Body of pancreas (tissue), 4 donors: Measurements from ENCODE around the gene TFAP2D. TPM values are rescaled to one million over a fixed set of nuclear protein-coding genes. Genes with fewer than 3 reads are reported as not detected.

Experiments
- ATAC-seq: fragments of 150-250 bp; one replicate; pipeline ENCODE4 v1.9.1; 2016
- DNase-seq, 4 donors: peaks; one replicate each; pipeline ENCODE4 v3.0.0-alpha.2; 2019
- H3K27ac ChIP-seq, 4 donors: fragments of 200-600 bp; sonication (generic); 1 replicate in 3 of 4; 2 replicates in 1 of 4; pipeline versions ENCODE4 v1.5.1 to v1.6.1; 2016 to 2019; ENCODE audit warnings: mild to moderate bottlenecking in 1 of 4, mixed read lengths in 1 of 4, moderate library complexity in 1 of 4
- H3K27me3 ChIP-seq, 2 donors: fragments of 200-600 bp; sonication (generic); one replicate each; pipeline ENCODE4 v1.6.0; 2016; ENCODE audit warnings: mild to moderate bottlenecking in 1 of 2
- H3K36me3 ChIP-seq, 2 donors: fragments of 200-600 bp; sonication (generic); replicated peaks in 1 of 2; 2 replicates each; pipeline ENCODE4 v1.5.1; 2016; ENCODE audit warnings: low read depth in 2 of 2; ENCODE audit not compliant: insufficient read depth in 1 of 2
- H3K4me1 ChIP-seq: fragments of 200-600 bp; sonication (generic); one replicate; pipeline ENCODE4 v1.6.0; 2016
- H3K4me3 ChIP-seq, 2 donors: fragments of 200-600 bp; sonication (generic); 1 replicate in 1 of 2; 2 replicates in 1 of 2; pipeline ENCODE4 v1.5.1; 2016 to 2019
- H3K9me3 ChIP-seq, 3 donors: fragments of 200-600 bp; sonication (generic); 1 replicate in 2 of 3; 2 replicates in 1 of 3; pipeline ENCODE4 v1.5.1; 2016
- POLR2A ChIP-seq, 3 donors: fragments of 450-650 bp; IDR thresholded peaks; one replicate each; pipeline ENCODE4 v1.6.1; 2016; ENCODE audit warnings: antibody characterized with exemption in 3 of 3, mild to moderate bottlenecking in 2 of 3
- WGBS, 2 donors: methylation state at CpG; one replicate each; pipeline ENCODE4 v1.1.5; 2017; 5-methylcytosine and 5-hydroxymethylcytosine counted together
- intact Hi-C: fragments of 100-400 bp; cut with DNase I; formaldehyde crosslinking; loops from one replicate; pipeline ENCODE4 v1.15.1; 2023
- total RNA-seq, 2 donors: library from RNA; depleted of rRNA; stranded (reverse); fragments of >200 nt; gene quantifications; one replicate each; pipeline ENCODE4 v1.1.0, GENCODE V29; 2016
- TF ChIP-seq, protein P1 (sequence below), 7 experiments: fragments of 450-650 bp in 4 of 7; fragments of 200-600 bp in 3 of 7; sonication (generic) in 3 of 7; IDR thresholded peaks; one replicate each; pipeline ENCODE4 v1.5.1; 2016 to 2019; ENCODE audit warnings: antibody characterized with exemption in 7 of 7

TFAP2D gene
- total RNA-seq, 2 donors from 2014 or later = not detected

DNA sequence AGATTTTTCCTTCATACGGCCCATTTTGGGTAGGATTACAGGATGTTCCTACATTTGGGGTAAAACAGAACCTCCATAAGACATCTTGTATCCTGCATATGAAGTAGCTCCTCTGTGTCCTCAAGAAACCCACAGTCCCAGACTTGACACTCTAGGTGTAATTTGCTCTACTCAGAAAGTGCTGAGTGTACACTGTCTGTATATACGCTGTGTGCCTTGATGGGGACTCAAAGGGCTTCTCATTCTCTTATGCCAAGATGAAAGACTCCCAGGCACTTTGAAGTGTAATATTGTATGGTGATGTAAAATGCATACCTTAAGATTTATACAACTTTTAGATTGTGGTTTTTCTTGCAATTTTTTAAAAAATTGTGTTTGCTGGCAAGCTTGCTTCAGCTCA is 5.2 kb downstream of the TFAP2D start:
- no peak for TF ChIP-seq POLR2A (IDR thresholded peaks at IDR 0.05)
- TF ChIP-seq, protein P1, sequence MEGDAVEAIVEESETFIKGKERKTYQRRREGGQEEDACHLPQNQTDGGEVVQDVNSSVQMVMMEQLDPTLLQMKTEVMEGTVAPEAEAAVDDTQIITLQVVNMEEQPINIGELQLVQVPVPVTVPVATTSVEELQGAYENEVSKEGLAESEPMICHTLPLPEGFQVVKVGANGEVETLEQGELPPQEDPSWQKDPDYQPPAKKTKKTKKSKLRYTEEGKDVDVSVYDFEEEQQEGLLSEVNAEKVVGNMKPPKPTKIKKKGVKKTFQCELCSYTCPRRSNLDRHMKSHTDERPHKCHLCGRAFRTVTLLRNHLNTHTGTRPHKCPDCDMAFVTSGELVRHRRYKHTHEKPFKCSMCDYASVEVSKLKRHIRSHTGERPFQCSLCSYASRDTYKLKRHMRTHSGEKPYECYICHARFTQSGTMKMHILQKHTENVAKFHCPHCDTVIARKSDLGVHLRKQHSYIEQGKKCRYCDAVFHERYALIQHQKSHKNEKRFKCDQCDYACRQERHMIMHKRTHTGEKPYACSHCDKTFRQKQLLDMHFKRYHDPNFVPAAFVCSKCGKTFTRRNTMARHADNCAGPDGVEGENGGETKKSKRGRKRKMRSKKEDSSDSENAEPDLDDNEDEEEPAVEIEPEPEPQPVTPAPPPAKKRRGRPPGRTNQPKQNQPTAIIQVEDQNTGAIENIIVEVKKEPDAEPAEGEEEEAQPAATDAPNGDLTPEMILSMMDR (IDR thresholded peaks at IDR 0.05) = no peak
- Histone ChIP-seq H3K4me1 (no peaks in the 10 kb centered on the region), H3K27me3 (no peaks in the 10 kb centered on the region), H3K27ac (no peak overlapping the region), H3K36me3 (no peaks in the 10 kb centered on the region), H3K9me3 (no peaks in the 10 kb centered on the region), H3K4me3 (no peak overlapping the region)
- 14 to 26% methylated on average over 2 of the region's 2 CpGs for WGBS, 2 donors
- no peak for DNase-seq
- intact Hi-C loops = no loop called here
- ATAC-seq = no peak

DNA sequence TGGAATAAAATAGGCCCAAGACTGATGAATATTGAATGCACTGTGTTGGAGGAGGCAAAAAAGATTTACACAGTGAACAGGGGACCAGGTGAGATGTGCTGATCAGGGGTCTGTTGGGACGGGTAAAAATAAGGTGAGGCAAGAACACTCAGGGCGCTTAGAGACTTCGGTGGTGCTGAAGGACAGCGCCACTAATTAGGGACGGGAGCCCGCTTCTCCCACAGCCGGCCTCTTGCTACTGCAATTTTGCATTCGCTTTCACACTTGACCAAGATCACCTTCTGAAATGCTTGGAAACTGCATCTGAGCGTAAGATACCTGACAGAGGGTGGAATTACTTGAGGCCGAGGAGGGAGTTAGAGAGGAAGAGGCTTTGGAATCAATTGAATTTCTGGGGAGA is 7.3 kb downstream of the TFAP2D start:
- no peak overlapping the region for H3K27ac ChIP-seq
- no peaks in the 10 kb centered on the region for H3K4me1 ChIP-seq
- H3K36me3 ChIP-seq = no peaks in the 10 kb centered on the region
- TF ChIP-seq POLR2A (IDR thresholded peaks at IDR 0.05) = no peak
- TF ChIP-seq, protein P1 (IDR thresholded peaks at IDR 0.05) = no peak
- 2 to 4% methylated on average over 10 of the region's 10 CpGs for WGBS, 2 donors
- no peaks in the 10 kb centered on the region for H3K9me3 ChIP-seq
- ATAC-seq (no peak), DNase-seq (no peak)
- intact Hi-C loops = no loop called here
- H3K4me3 ChIP-seq = no peak overlapping the region
- H3K27me3 ChIP-seq = no peaks in the 10 kb centered on the region

- Histone ChIP-seq H3K9me3 (no peaks in the 10 kb centered on the region), H3K27ac (no peak overlapping the region), H3K36me3 (no peaks in the 10 kb centered on the region), H3K4me3 (no peak overlapping the region), H3K4me1 (no peaks in the 10 kb centered on the region), H3K27me3 (no peaks in the 10 kb centered on the region)
- TF ChIP-seq POLR2A (IDR thresholded peaks at IDR 0.05) = no peak
- TF ChIP-seq, protein P1 (IDR thresholded peaks at IDR 0.05) = no peak
- WGBS, 2 donors = 1 to 3% methylated on average over 19 of the region's 19 CpGs
- ATAC-seq (no peak), DNase-seq (no peak)
- intact Hi-C loops = no loop called here
Observed at GRCh38 chr6:50721978-50722377, 8.7 kb downstream of the TFAP2D start.

DNA sequence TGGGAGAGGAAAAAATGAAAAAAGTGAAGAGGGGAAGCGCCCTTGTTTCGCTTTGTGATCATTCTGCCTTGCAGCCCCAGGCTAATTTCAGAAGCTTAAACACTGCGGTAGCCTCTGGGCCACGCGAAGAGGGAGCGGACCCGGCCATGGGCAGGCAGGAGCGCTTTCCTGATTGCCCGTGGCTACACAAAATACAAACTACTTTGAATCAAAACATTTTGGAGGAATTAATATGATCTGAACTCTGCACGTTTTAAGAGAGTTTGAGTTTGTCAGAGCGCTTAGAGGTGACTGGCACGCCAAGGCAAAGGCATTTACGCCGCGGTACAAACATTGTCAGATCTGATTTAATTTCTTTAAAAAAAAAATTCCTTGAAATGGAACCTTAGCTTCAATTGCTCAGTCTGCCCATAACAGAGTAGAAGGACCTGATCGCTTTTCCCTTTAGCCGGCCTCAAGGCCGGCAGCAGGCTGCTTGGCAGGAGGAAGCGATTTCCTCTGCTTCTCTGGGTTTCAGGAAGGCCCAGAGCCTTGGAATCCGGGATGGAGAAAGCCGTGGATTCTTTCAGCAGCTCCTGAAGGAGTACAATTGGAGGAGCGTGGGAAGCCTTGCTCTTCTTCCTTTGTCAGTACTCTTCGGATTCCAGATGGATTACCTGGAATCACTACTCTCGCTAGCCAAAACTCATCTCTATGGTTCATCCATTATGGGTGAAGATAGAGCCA is 9.7 kb downstream of the TFAP2D start:
- H3K27ac ChIP-seq = no peak overlapping the region
- H3K4me1 ChIP-seq = no peaks in the 10 kb centered on the region
- DNase-seq (no peak), ATAC-seq (no peak)
- whole genome bisulfite sequencing, 2 donors = 2 to 5% methylated on average over 24 of the region's 24 CpGs
- no peaks in the 10 kb centered on the region for H3K27me3 ChIP-seq
- H3K36me3 ChIP-seq = no peaks in the 10 kb centered on the region
- no peak overlapping the region for H3K4me3 ChIP-seq
- TF ChIP-seq, protein P1 (IDR thresholded peaks at IDR 0.05) = no peak
- TF ChIP-seq POLR2A (IDR thresholded peaks at IDR 0.05) = no peak
- intact Hi-C loops = no loop called here
- no peaks in the 10 kb centered on the region for H3K9me3 ChIP-seq
